ENCODE measurements around the gene S100B.

DNA sequence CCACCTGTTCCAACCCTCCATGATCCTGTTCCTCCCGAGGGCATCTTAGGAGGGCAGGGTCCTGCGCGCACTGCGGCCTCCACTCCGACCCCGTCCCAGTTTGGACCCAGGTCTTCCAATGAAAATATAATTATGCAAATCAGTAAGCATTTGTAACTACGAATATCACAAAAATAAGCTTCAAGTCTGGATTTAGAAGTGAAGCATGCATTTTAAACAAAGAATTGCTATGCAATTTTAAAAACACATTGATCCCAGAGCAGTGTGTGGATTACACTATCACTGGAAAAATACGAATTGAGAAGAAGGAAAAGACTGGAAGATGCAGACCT is 31.3 kb upstream of the S100B start:
- no peak for TF ChIP-seq CBX8 (IDR thresholded peaks at IDR 0.05; ENCODE audit: borderline replicate concordance, low read depth, low read length)
- no peak for TF ChIP-seq RAD21 (IDR thresholded peaks at IDR 0.05 in 1 of 2, conservative IDR thresholded peaks at IDR 0.05 in 1 of 2; ENCODE audit: low read depth in 2 of 2, low read length in 2 of 2)
- no peak for TF ChIP-seq POLR2A (IDR thresholded peaks at IDR 0.05; ENCODE audit: control extremely low read depth in 1 of 2, low read depth in 2 of 2, low read length in 2 of 2)
- no peak for TF ChIP-seq SP1 (IDR thresholded peaks at IDR 0.05; ENCODE audit: low read depth, low read length)
- TF ChIP-seq POLR2AphosphoS5 (IDR thresholded peaks at IDR 0.05; ENCODE audit: low read depth, low read length), result no peak
- no peak for TF ChIP-seq SUZ12 (IDR thresholded peaks at IDR 0.05; ENCODE audit: low read length)
- no peak for TF ChIP-seq EZH2 (IDR thresholded peaks at IDR 0.05; ENCODE audit: low read depth, low read length, severe bottlenecking)
- TF ChIP-seq GTF2F1 (IDR thresholded peaks at IDR 0.05; ENCODE audit: borderline replicate concordance, low read depth, low read length), result no peak
- TF ChIP-seq, protein P1, sequence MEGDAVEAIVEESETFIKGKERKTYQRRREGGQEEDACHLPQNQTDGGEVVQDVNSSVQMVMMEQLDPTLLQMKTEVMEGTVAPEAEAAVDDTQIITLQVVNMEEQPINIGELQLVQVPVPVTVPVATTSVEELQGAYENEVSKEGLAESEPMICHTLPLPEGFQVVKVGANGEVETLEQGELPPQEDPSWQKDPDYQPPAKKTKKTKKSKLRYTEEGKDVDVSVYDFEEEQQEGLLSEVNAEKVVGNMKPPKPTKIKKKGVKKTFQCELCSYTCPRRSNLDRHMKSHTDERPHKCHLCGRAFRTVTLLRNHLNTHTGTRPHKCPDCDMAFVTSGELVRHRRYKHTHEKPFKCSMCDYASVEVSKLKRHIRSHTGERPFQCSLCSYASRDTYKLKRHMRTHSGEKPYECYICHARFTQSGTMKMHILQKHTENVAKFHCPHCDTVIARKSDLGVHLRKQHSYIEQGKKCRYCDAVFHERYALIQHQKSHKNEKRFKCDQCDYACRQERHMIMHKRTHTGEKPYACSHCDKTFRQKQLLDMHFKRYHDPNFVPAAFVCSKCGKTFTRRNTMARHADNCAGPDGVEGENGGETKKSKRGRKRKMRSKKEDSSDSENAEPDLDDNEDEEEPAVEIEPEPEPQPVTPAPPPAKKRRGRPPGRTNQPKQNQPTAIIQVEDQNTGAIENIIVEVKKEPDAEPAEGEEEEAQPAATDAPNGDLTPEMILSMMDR (IDR thresholded peaks at IDR 0.05; ENCODE audit: control extremely low read depth in 1 of 3, insufficient read depth in 1 of 3, low read depth in 1 of 3, low read length in 3 of 3), result no peak
- no peak for TF ChIP-seq ZNF274 (IDR thresholded peaks at IDR 0.05; ENCODE audit: borderline replicate concordance, extremely low read depth, low read length)
- TF ChIP-seq SP2 (IDR thresholded peaks at IDR 0.05; ENCODE audit: low read length), result no peak

All from H1 (cell line).